AG04450 (cell line): ENCODE results near the gene TMEM176B. TPM values are rescaled to one million over a fixed set of nuclear protein-coding genes. Genes with fewer than 3 reads are reported as not detected.

Source experiments
- CTCF ChIA-PET: fragments of 300-600, 350-600 bp; formaldehyde crosslinking; extraction: SDS; loops from one replicate; lab custom pipeline; 2022; ENCODE audit warnings: antibody characterized with exemption, inconsistent platforms; lab: Charles Lee
- POLR2A ChIA-PET: fragments of 350-600 bp; formaldehyde crosslinking; extraction: SDS; loops from one replicate; lab custom pipeline; 2021; ENCODE audit warnings: antibody characterized with exemption, inconsistent platforms; lab: Yijun Ruan, JAX
- DNase-seq: peaks from one replicate; pipeline ENCODE4 v3.0.0-alpha.2; 2011; ENCODE audit warnings: low read depth, low spot score
- H3K27ac ChIP-seq: one replicate; pipeline ENCODE4 v1.5.1; 2012; ENCODE audit warnings: low read depth, low read length, control low read depth
- H3K27me3 ChIP-seq: one replicate; pipeline ENCODE4 v1.6.0; 2012; ENCODE audit warnings: low read length; ENCODE audit not compliant: control insufficient read depth, insufficient read depth
- H3K4me3 ChIP-seq: 2 replicates; pipeline ENCODE4 v1.5.1; 2011; ENCODE audit warnings: mild to moderate bottlenecking, low read depth, low read length, control low read depth
- H3K9me3 ChIP-seq: 2 replicates; pipeline ENCODE4 v1.5.1; 2012; ENCODE audit warnings: low read length; ENCODE audit not compliant: control insufficient read depth, insufficient read depth
- CTCF ChIP-seq: IDR thresholded peaks from 2 replicates; pipeline ENCODE4 v1.5.1; 2011; ENCODE audit warnings: low read depth, low read length, control low read depth, inconsistent platforms
- polyA plus RNA-seq: library from polyadenylated mRNA; depleted of rRNA; stranded (reverse); fragments of >200 nt; gene quantifications from 2 replicates; pipeline ENCODE4 v1.2.3, GENCODE V29; 2011

Gene TMEM176B
- polyA plus RNA-seq, 1 experiment, result 2.4 TPM

GRCh38 chr7:150835702-150836280, 35.6 kb upstream of the TMEM176B start:
- DNase-seq, result no peak
- H3K9me3 ChIP-seq, result no peaks in the 10 kb centered on the region
- no peaks in the 10 kb centered on the region for H3K27me3 ChIP-seq
- CTCF ChIA-PET, result interaction anchor here (0.9 kb wide), 1 partner anchor 40 kb away, joined by 10 read pairs; no protein-coding TSS in a partner anchor
- TF ChIP-seq CTCF, result no peak
- H3K27ac ChIP-seq, result no peak overlapping the region
- H3K4me3 ChIP-seq, result no peak overlapping the region
- POLR2A ChIA-PET, result no interaction called here

- no peak for DNase-seq
- POLR2A ChIA-PET, result no interaction called here
- CTCF ChIA-PET, result interaction anchor here (0.9 kb wide), 1 partner anchor 41 kb away, joined by 10 read pairs; no protein-coding TSS in a partner anchor
These were observed 34.9 kb upstream of the TMEM176B start for GRCh38 chr7:150835019-150835418.

DNA sequence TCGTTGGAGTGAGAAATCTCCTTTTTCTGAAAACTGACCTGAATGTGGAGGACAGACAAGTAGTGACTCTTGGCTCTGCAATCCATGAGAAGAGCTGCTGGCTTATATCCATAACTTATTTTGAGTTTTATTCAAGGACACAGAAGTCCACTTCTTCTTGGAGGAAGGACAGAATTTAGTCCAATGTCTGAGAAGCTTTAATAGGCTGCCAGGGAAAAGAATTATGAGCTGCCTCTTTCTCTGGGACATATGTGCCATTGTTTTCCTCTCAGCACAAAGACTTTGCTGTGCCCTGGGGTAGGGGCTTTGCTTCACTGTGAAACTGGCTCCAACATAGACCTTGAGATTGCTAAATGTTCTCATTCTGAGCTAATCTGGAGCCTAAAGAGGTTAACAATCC, 31.7 kb upstream of the TMEM176B start:
- no peak overlapping the region for H3K4me3 ChIP-seq
- CTCF ChIA-PET, result interaction anchor here (0.9 kb wide), 1 partner anchor 67 kb away, joined by 6 read pairs; no protein-coding TSS in a partner anchor
- no peak overlapping the region for H3K27ac ChIP-seq
- no peak for DNase-seq
- H3K27me3 ChIP-seq, result no peaks in the 10 kb centered on the region
- no peak for TF ChIP-seq CTCF
- H3K9me3 ChIP-seq, result no peaks in the 10 kb centered on the region
- POLR2A ChIA-PET, result no interaction called here

More at GRCh38 chr7:150835019-150835418, 34.9 kb upstream of the TMEM176B start:
- no peak for TF ChIP-seq CTCF
- H3K9me3 ChIP-seq, result no peaks in the 10 kb centered on the region
- H3K4me3 ChIP-seq, result no peak overlapping the region
- H3K27me3 ChIP-seq, result no peaks in the 10 kb centered on the region
- H3K27ac ChIP-seq, result no peak overlapping the region

DNA sequence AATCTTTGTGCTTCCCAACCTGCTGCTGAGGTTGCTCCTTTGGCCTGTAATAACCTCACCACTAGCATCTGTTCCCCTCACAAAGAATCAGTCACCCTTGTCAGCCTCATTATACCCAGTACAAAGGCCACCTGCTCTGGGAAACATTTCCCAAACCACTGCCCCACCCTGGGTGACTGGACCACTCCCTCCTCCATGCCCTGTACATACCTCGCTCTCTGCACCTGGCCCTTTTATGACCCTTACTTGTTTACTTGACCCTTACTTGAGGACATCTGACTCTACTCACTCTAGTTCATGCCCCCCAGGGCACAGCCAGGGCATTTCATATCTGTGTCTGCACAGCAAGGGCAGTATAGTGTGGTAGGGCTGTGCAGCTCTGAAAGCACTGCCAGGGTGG, 30.8 kb upstream of the TMEM176B start:
- H3K27ac ChIP-seq, result no peak overlapping the region
- no peak for DNase-seq
- H3K4me3 ChIP-seq, result no peak overlapping the region
- CTCF ChIA-PET, result no interaction called here
- TF ChIP-seq CTCF, result no peak
- POLR2A ChIA-PET, result no interaction called here
- no peaks in the 10 kb centered on the region for H3K9me3 ChIP-seq
- H3K27me3 ChIP-seq, result no peaks in the 10 kb centered on the region

DNA sequence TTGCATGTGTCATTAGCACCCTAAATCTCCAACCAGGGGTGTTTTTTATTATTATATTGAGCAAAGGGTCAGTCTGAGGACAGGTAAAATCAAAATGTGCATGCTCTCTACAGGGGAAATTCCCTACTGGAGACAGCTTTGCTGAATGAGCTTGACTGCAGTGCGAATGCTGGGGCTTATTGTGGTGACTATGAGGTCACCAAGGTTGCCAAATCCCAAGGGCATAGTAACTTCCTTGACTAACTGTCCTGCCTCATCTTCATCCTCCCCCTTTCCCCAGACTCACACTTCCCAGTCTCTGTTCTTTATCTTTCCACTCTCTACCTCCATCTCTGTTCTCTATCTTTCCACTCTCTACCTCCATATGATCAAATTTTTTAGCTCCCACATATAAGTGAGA, 29.3 kb upstream of the TMEM176B start:
- no peak for DNase-seq
- POLR2A ChIA-PET, result no interaction called here
- CTCF ChIA-PET, result no interaction called here
- no peaks in the 10 kb centered on the region for H3K27me3 ChIP-seq
- no peak overlapping the region for H3K27ac ChIP-seq
- no peaks in the 10 kb centered on the region for H3K9me3 ChIP-seq
- no peak for TF ChIP-seq CTCF
- no peak overlapping the region for H3K4me3 ChIP-seq
